Suprapubic skin (tissue), 4 donors: ENCODE results near the gene B9D2. TPM values are rescaled to one million over a fixed set of nuclear protein-coding genes. Genes with fewer than 3 reads are reported as not detected.

ENCODE experiments used
- DNase-seq, 2 donors: peaks; one replicate each; pipeline ENCODE4 v3.0.0-alpha.2; 2019; ENCODE audit warnings: low spot score in 2 of 2
- H3K27ac ChIP-seq: fragments of 200-600 bp; sonication (generic); one replicate; pipeline ENCODE4 v1.5.1; 2019
- H3K27me3 ChIP-seq: fragments of 200-600 bp; sonication (generic); one replicate; pipeline ENCODE4 v1.5.1; 2019
- H3K36me3 ChIP-seq: fragments of 200-600 bp; sonication (generic); one replicate; pipeline ENCODE4 v1.5.1; 2019
- H3K4me1 ChIP-seq: fragments of 200-600 bp; sonication (generic); one replicate; pipeline ENCODE4 v1.5.1; 2019
- H3K4me3 ChIP-seq: fragments of 200-600 bp; sonication (generic); one replicate; pipeline ENCODE4 v1.5.1; 2019; ENCODE audit warnings: mild to moderate bottlenecking
- H3K9me3 ChIP-seq: fragments of 200-600 bp; sonication (generic); one replicate; pipeline ENCODE4 v1.5.1; 2019
- EP300 ChIP-seq: sonication (generic); formaldehyde crosslinking; IDR thresholded peaks from one replicate; pipeline ENCODE4 v1.6.1; 2017; ENCODE audit warnings: antibody characterized with exemption
- POLR2A ChIP-seq, 2 donors: fragments of 450-650 bp; IDR thresholded peaks; one replicate each; pipeline ENCODE4 v1.6.1; 2017; ENCODE audit warnings: antibody characterized with exemption in 2 of 2, mild to moderate bottlenecking in 2 of 2, moderate library complexity in 2 of 2
- POLR2AphosphoS5 ChIP-seq, 3 donors: sonication (generic); formaldehyde crosslinking; IDR thresholded peaks; one replicate each; pipeline ENCODE4 v1.6.1; 2017; ENCODE audit warnings: antibody characterized with exemption in 3 of 3
- WGBS: methylation state at CpG from one replicate; pipeline ENCODE4 v1.1.5; 2018; 5-methylcytosine and 5-hydroxymethylcytosine counted together
- total RNA-seq, 4 donors: library from RNA; depleted of rRNA; stranded (reverse); fragments of >200 nt; gene quantifications; one replicate each; pipeline ENCODE4 v1.1.0, GENCODE V29; 2016
- TF ChIP-seq, protein P1 (sequence below), 2 donors: fragments of 200-600 bp in 1 of 2; fragments of 450-650 bp in 1 of 2; sonication (generic) in 1 of 2; IDR thresholded peaks; one replicate each; pipeline ENCODE4 v1.5.1; 2016 to 2019; ENCODE audit warnings: antibody characterized with exemption in 2 of 2, mild to moderate bottlenecking in 1 of 2, moderate library complexity in 1 of 2

B9D2 gene
- total RNA-seq, 4 donors from 2014 or later: 2.8 to 9.3 (median 4.8) TPM

DNA sequence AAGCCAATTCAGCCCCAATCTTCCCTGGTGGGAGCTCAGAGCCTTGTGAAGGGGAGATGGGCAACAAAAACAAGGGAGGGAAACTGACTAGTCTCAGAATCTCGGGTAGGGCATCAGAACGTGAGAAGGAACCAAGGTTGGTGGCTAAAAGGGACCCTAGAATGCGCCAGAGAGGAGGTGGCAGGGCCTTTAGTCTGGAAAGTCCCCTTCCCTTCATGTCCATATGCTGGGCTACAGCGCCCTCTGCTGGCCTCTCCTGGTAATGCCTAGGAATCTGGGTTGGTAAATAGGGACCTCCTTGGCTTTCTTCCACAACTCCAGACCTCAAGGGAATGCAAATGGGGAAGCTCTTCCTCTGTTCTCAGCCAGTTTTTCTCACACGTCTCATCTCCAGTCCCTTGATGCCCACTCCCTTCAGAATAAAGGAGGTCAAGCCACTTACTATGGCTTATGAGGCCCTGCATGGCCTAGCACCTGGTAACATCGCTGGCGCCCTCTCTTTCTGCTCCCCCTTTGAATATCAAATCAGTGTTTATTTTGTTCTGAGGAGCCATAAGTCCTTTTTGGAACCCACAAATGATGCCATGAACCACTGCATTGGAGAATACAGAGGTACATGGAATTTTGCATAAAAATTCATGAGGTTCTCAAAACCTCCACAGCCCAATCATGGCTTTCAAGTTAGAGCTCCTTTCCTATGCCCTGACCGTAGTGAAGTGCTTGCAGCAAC lies 55.3 kb downstream of the B9D2 start:
- no peaks in the 10 kb centered on the region for H3K27me3 ChIP-seq
- H3K4me3 ChIP-seq: peak overlapping the region; percentile 85
- DNase-seq: peak; percentile 96 to 97
- 16% methylated on average over 8 of the region's 8 CpGs for WGBS
- peaks cover 48% of the 10 kb centered on the region for H3K36me3 ChIP-seq
- H3K9me3 ChIP-seq: no peaks in the 10 kb centered on the region
- H3K4me1 ChIP-seq: peaks cover 42% of the 10 kb centered on the region
- peak overlapping the region; percentile 98 for H3K27ac ChIP-seq
- TF ChIP-seq, protein P1, sequence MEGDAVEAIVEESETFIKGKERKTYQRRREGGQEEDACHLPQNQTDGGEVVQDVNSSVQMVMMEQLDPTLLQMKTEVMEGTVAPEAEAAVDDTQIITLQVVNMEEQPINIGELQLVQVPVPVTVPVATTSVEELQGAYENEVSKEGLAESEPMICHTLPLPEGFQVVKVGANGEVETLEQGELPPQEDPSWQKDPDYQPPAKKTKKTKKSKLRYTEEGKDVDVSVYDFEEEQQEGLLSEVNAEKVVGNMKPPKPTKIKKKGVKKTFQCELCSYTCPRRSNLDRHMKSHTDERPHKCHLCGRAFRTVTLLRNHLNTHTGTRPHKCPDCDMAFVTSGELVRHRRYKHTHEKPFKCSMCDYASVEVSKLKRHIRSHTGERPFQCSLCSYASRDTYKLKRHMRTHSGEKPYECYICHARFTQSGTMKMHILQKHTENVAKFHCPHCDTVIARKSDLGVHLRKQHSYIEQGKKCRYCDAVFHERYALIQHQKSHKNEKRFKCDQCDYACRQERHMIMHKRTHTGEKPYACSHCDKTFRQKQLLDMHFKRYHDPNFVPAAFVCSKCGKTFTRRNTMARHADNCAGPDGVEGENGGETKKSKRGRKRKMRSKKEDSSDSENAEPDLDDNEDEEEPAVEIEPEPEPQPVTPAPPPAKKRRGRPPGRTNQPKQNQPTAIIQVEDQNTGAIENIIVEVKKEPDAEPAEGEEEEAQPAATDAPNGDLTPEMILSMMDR (IDR thresholded peaks at IDR 0.05): peak; percentile 91 to 98
- TF ChIP-seq EP300 (no peak), POLR2AphosphoS5 (IDR thresholded peaks at IDR 0.05) (peak in 2 of 3 donors; percentile 35 to 76), POLR2A (IDR thresholded peaks at IDR 0.05) (no peak)

- DNase-seq: no peak
- WGBS: 34% methylated on average over 3 of the region's 4 CpGs
- H3K36me3 ChIP-seq: peaks cover 49% of the 10 kb centered on the region
- TF ChIP-seq POLR2AphosphoS5 (IDR thresholded peaks at IDR 0.05) (no peak), POLR2A (IDR thresholded peaks at IDR 0.05) (no peak), EP300 (no peak)
- TF ChIP-seq, protein P1 (IDR thresholded peaks at IDR 0.05): no peak
- H3K27me3 ChIP-seq: no peaks in the 10 kb centered on the region
- peak overlapping the region; percentile 98 for H3K27ac ChIP-seq
- H3K4me1 ChIP-seq: peaks cover 40% of the 10 kb centered on the region
- H3K4me3 ChIP-seq: no peak overlapping the region
- H3K9me3 ChIP-seq: no peaks in the 10 kb centered on the region
These were observed 55.9 kb downstream of the B9D2 start for GRCh38 chr19:41307954-41308449.

DNA sequence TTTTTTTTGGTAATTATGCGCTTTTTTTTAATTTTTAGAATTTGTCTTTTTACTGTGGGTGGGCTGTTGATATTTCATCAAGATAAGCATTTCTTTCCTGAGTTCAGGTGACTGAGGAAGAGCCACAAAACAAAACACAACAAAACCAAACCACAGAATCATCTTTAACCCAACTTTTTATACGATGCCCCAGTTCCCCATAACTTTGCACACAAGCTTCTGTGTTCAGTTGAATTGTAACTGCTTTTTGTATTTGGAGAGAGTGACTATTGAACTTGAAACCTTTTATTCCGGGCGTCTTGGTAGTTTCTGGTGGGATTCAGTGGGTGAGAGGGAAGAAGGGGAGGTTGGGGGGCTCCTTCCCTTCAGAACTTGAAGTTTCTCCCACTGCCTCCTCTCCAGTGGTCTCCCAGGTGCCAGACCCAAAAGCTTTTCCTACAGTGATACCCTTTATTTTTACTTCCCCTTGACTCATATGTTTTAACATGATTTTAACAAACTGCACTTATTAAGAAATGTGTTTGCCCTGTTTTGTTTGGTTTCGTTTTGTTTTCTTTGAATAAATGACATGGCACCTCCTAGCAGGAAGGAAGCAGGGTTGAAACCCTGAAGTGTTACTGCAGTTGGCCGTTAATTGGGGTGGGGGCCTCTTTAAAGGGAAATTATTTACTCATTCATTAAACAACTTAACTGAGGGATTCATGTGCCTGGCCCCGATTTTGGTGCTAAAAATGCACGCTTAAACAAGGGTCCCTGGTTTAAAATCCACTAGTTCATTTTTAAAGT lies 56.7 kb downstream of the B9D2 start:
- H3K4me3 ChIP-seq: no peak overlapping the region
- peaks cover 50% of the 10 kb centered on the region for H3K36me3 ChIP-seq
- TF ChIP-seq, protein P1 (IDR thresholded peaks at IDR 0.05): no peak
- no peak for TF ChIP-seq EP300
- TF ChIP-seq POLR2AphosphoS5 (IDR thresholded peaks at IDR 0.05): no peak
- TF ChIP-seq POLR2A (IDR thresholded peaks at IDR 0.05): no peak
- H3K9me3 ChIP-seq: no peaks in the 10 kb centered on the region
- H3K27me3 ChIP-seq: no peaks in the 10 kb centered on the region
- H3K4me1 ChIP-seq: peaks cover 38% of the 10 kb centered on the region
- WGBS: 59% methylated on average over 8 of the region's 8 CpGs
- H3K27ac ChIP-seq: peak overlapping the region; percentile 98
- DNase-seq: no peak

DNA sequence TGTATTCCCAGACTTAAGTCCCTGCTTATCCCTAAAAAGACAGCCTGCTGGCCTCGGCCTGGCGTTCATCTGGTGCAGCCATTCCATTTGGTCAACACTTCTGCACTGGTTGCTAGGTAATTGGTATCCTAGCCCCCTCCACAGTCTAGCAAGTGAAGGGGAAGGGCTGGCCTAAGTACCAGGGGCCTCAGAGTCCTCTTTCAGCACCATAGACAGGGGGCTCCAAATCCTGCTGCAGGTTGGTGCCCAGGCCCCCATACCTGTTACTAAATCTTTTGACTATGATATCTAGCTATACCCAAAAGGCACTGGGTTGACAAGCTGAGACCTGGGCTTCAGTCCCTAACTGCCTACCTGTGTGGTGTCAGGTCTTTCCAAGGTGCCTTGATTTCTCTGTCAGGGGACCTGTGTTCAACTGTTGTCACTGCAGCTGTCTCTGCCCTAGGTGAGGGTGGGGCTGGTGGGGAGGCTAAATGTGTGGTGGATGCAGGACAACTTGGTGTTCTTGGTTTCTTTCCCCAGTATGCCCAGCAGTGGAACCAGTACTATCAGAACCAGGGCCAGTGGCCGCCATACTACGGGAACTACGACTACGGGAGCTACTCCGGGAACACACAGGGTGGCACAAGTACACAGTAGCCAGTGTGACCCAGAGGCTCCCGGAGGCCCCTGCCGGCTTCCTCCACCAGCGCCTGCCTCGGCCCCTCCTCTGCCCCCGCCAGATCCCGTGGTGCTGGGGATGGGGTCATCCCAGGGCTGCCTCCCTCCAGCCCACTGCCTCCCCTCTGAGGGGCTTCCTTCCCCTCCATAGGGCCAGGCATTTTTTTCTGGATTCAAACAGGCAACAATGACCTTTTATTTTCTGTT lies 57.8 kb downstream of the B9D2 start:
- WGBS: 80% methylated on average over 13 of the region's 13 CpGs
- H3K27ac ChIP-seq: no peak overlapping the region
- DNase-seq: no peak
- peaks cover 38% of the 10 kb centered on the region for H3K4me1 ChIP-seq
- no peak for TF ChIP-seq POLR2AphosphoS5 (IDR thresholded peaks at IDR 0.05)
- TF ChIP-seq EP300: no peak
- TF ChIP-seq, protein P1 (IDR thresholded peaks at IDR 0.05): no peak
- TF ChIP-seq POLR2A (IDR thresholded peaks at IDR 0.05): no peak
- H3K27me3 ChIP-seq: no peaks in the 10 kb centered on the region
- no peak overlapping the region for H3K4me3 ChIP-seq
- H3K36me3 ChIP-seq: peaks cover 61% of the 10 kb centered on the region
- H3K9me3 ChIP-seq: no peaks in the 10 kb centered on the region
